Mesenteric fat pad (tissue), 1 donor: Measurements from ENCODE around the gene CHST3. TPM values are rescaled to one million over a fixed set of nuclear protein-coding genes. Genes with fewer than 3 reads are reported as not detected.
"Not testable (repeated sequence)": the region's sequence is repeated elsewhere in the genome, so short reads cannot be mapped to it uniquely, and the experiment has no call there.

Source experiments
- DNase-seq: peaks from one replicate; pipeline ENCODE4 v3.0.0-alpha.2; 2020; ENCODE audit warnings: low spot score
- total RNA-seq: library from RNA; stranded (reverse); fragmentation: NEBNext Ultra II Directional; extraction: Animal tissue kit (Norgen Biotek cat#: 25700); gene quantifications from one replicate; pipeline ENCODE4 v1.2.1, GENCODE V29; 2021
- donor health status: DM: yes; HTN: yes; CAD: no.

Gene CHST3
- total RNA-seq, 1 donor from 2014 or later, result 80.3 TPM

- DNase-seq, result no peak
Observed at GRCh38 chr10:71972746-71973695, 8.8 kb downstream of the CHST3 start.

GRCh38 chr10:71973777-71974488 lies 9.7 kb downstream of the CHST3 start:
- DNase-seq, result no peak

DNA sequence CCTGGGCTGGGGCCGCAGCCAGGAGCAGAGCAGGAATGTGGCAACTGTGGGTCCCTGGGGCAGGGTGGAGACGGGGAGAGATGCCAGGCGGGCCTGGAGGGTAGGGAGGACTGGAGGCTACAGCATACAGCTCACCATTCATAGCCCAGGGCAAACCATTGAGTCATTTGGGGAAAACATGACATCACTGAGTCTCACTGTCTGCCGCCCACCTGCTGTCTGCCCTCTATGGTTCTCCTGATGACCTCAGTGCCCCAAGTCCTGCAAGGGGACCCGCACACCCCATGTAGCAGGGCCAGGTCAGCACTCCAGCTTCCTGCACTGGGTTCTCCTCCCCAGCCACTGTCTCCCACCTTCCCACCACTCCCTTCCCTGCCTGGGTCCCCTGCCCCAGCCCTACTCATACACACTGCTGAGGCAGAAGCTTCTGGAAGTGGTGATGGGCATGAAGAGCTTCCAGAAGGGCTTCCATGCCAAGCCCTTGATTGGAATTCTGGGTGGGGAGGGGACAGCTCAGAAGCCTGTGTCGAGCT lies 10.4 kb downstream of the CHST3 start:
- no peak for DNase-seq

DNA sequence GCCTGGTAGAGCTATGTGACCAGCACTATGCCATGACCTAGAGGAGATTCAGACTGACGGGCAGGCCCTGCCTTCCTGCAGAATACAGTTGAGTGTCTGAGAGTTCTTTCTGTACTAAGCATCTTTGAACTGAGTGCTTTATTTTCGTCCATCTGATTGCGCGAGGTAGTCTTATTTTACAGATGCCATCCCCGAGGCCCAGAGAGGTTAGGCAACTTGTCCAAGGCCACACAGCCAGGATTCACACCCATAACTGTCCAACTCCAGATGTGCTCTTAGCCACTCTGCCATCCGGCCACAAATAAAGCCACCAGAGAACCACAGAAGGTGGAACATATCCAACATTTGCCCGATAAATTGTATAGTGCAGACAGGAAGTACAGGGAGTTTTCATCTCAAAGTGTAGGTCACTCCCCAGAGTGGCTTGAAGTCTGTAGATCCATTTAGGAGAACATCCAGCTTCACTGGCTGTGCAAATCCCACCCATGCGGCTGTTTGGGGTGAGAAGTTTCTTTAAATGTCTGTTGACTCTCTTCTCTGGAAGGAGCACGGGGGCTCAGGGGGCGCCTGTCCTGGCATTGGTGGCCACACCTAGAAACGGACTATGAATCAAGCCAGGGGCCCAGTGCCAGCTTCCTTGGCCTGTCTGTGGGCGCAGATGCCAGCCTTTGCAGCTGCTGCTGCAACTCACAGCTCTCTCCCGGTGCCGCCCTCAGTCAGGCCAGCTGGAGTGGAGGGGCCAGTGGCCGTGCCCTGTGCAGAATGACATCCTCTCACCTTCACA lies 11.1 kb downstream of the CHST3 start:
- DNase-seq, result no peak

DNA sequence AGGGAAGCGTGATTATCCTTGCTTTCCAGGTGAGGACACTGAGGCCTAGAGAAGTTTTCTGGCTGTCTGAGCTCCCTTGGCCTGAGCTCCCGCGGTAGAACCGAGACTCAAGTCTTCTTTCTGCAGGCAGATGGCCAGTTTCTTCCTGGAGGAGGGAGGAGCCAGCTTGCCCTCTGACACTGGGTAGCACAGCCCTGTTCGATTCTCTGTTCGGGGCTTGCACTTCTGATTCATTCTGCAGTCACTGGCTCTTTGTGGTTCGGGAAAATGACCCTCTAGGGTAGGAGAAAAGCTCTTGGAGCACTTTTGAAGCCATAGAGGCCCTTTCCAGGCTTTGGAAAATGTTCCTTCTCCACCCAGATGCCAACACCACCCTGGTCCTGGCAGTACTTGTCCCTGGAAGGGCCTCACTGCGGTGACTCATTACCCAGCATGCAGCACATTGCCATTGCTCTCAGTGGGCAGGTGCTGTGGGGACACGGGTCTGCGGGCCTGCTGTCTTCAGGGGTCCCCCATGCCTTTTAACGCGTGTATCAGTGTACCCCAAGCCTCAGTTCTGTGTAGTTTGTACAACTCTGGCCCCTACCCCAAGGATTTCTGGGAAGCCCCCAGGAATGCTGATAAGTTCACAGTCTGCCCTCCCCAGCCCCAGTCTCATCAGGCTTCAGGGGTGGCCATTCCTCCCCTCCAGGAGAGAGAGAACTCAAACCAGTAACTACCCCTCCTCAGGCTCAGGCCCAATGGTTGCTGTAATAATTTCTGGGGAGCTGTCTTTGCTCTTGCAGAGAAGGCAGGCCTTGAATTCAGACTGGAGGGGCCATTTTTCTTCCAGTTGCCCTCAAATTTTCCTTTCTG lies 11.9 kb downstream of the CHST3 start:
- DNase-seq, result no peak

DNA sequence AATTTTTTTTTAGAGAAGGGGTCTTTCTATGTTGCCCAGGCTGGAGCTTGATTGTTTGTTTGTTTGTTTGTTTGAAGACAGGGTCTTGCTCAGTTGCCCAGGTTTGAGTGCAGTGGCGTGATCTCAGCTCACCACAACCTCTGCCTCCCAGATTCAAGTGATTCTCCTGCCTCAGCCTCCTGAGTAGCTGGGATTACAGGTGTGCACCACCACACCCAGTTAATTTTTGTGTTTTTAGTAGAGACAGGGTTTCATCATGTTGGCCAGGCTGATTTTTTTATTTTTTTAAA lies 13.4 kb downstream of the CHST3 start:
- DNase-seq, result not testable (repeated sequence)

DNA sequence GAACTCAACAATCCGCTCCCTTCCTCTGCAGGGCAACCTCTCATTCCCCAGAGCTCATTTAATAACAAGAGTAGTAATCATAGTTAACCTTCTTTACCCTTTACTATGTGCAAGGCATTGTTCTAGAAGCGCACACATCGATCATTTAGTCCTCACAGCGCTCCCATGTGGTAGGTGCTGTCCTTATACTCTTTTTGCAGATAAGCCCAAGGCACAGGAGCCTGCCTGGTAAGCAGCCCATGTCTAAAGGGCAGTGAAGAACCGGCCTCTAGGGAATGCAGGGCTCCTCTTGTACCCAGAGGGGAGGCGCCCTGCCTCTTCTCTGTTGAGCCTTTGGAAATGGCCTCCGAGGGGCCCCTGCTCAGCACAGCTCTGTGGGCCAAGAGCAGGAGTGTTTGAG lies 14.3 kb downstream of the CHST3 start:
- DNase-seq, result no peak

DNA sequence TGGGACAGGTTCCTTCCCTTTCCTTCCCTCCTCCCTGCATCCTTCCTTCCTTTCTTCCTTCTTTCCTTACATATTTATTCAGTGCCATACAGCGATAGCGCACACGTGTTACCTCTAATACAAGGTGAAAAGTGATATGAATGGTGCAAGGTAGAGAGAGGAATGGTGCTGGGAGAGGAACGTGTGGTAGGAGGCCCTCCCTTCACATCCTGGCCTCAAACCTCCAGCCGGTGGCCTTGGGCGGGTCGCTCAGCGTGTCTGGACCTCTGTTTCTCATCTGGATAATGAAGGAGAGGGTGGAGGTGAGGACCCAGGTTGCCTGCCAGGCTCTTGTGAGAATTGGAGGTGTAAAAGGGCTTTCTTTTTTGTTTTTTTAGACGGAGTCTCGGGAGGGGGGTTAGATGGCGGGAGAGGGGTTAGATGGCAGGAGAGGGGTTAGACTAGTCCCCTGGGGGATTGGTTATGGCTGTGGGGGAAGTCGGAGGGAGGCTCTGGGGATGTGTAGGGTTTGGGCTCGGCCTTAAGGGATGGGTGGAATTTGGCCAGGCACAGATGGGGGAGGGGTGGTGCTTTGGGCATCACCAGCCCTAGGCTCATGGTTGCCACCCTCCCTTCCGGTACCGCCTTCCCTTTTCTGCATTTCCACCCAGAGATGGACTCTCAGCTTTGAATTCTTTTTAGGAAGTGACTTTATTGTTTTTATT lies 14.9 kb downstream of the CHST3 start:
- no peak for DNase-seq

DNA sequence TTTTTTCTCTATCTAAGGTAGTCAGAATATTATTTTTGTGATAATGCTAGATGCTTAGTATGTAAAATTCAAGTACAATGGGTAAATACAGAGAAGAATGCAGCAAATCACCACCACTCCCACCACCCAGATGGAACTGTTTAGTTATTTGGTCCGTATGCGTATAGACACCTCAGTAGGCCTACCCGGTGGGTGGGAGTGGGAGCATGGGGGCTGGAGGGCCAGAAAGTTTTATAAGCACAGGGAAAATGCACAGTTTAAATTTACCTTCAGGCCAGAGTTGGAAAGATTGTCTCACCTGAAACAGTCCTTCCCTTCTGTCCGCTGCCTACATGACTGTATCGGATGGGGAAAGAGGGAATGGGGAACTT lies 15.5 kb downstream of the CHST3 start:
- DNase-seq, result no peak

DNA sequence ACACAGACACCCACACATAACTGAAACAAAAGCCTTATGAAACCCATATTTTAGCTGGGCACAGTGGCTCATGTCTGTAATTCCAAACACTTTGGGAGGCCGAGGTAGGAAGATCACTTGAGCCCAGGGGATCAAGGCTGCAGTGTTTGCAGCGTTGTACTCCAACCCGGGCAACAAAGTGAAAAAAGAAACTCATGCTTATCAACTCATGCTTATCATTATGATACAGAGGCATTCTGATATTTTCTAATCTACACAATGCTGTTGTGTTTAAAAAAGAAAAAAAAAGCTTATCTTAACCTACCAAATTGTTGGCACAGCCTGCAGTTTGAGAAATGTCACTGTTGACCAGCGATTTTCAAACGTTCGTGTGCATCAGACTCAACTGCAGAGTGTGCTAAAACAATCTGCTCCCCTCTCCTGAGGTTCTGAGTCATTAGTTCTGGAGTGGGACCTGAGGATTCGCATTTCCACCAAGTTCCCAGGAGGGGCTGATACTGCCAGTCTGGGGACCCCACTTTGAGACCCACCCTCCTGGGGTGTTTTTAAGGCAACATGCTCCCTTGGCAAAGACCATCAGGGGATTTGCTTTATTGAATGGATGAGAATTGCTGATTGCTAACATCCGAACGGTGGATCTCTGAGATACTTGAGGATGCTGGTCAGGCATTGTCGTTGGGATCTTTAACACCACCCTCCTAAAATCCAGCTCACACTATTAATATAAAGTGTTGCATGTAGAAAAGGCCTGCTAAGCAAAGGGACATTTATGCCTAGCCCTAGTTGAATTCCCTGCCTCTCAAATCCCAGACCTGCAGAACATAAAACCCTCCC lies 16.2 kb downstream of the CHST3 start:
- DNase-seq, result no peak

- DNase-seq, result peak; percentile 75
Observed at GRCh38 chr10:71981015-71981875, 17.1 kb downstream of the CHST3 start.

DNA sequence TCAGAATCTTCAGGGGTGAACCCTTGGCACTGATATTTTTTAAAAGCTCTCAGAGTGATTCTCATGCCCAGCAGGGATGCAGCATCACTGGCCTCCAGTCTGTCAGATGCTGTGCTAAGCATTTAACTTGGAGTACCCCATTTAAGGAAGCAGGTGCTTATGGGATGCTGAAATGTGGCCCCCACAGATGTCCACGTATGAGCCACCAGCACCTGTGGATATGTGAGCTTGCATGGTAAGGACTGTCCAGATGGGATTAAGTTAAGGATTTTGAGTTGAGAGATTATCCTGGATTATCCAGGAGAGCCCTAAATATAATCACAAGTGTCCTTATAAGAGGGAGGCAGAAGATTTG lies 17.7 kb downstream of the CHST3 start:
- no peak for DNase-seq

- DNase-seq, result no peak
Observed at GRCh38 chr10:71982269-71983178, 18.3 kb downstream of the CHST3 start.

DNA sequence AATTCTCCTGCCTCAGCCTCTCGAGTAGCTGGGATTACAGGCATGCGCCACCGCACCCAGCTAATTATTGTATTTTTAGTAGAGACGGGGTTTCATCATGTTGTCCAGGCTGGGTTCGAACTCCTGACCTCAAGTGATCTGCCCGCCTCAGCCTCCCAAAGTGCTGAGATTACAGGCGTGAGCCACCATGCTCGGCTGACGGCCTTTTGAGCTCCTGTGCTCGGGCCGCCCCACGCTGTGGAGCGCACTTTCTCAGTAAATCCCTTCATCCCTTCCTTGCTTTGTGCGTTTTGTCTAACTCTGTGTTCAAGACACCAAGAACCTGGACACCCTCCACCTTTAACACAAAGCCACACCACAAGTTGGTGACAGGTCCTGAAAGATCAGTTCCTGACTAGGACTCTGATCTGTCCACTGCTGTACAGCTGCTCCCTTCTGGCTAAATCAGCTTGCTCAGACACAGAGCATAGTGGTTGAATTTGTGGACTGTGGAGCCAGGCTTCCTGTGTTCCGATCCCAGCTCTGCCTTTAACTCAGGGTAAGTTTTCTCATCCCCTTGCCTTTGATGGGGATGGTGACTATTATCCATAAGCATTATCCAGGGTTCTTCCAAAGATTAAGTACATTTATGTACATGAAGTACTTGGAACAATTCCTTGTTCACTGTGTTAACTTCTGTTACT lies 20.1 kb downstream of the CHST3 start:
- DNase-seq, result no peak

DNA sequence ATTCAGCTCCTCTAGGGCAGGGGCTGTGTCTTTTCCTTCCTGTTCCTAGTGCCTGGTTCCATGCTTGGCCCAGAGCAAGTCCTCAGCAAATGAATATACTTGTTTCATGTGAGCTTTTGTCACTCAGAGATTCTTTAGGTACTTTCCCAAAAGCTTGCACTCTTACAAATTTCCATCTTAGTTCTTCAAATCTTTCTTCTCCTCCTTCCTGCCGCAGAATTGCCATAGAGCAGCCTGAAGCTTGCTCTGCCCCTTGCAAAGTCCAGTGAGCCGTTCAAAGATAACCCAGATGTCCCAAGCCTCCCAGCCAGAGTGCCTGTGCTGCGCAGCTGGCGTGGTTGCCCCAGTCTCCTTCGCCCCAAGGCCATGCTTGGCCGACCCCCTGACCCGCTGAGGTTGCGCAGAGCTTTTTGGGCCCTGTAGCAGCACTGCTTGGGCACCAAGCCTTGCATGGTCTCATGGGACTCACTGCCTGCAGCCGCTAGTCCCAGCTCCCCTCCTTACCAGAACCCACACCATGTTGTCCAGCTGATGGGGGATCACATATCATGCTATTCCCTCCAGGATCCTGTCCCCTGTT lies 20.7 kb downstream of the CHST3 start:
- no peak for DNase-seq

- no peak for DNase-seq
Observed at GRCh38 chr10:71985542-71986250, 21.5 kb downstream of the CHST3 start.
